ENCODE measurements around the gene LEF1.

LEF1 gene

DNA sequence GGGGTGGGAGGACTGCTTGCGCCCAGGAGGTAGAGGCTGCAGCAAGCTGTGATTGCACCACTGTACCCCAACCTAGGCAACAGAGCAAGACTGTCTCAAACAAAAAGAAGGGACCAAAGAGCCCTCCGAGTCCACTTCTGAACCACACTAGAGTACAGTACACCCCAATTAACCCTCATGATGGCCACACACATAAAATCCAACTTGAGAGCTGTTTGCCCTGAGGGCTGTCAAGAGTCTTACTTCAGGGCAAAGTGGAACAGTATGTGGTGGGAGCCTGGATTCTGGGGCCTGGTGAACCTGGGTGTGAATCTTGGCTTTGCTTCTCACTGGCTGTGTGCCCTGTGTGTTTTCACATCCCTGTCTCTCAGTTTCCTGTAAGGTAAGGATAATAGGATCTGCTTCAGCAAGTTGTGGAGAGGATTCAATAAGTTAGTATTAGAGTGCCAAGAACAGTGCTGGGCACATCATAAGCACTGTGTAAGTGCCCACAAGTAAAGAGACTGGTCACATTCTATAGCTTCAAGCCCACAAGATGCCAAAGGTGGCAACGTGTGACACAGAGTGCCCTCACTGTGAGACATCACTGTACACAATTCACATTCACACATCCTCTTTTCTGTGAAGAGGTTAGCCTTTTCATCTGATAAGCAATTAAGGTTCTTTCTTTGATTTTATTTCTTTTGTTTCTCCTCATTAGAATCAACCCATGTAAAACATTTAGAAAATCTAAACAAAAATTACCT lies 52.1 kb downstream of the LEF1 start:
- no peak for TF ChIP-seq CTCF (conservative IDR thresholded peaks at IDR 0.05; ENCODE audit: low read depth, low read length)
- DNase-seq (ENCODE audit: low read depth) = no peak
- no peak overlapping the region for H3K4me3 ChIP-seq (ENCODE audit: low read depth, low read length)

DNA sequence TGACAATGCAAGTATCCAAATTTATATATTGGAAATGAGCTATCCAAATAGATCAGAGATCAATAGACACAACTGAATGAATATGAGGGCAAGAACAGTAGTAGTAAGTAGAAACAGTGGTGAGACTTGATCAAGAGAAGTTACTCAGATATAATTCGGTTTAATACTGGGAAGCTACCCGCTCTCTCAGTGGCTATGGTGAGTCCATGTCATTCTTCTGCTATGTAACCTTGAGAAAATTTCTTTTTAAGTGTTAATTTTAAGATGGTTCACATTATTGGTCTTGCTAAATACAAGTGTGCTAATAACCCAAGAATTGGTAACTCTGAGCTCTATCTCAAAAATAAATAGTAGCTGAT lies 53.6 kb downstream of the LEF1 start:
- H3K4me3 ChIP-seq (ENCODE audit: low read depth, low read length) = no peak overlapping the region
- no peak for DNase-seq (ENCODE audit: low read depth)
- no peak for TF ChIP-seq CTCF (conservative IDR thresholded peaks at IDR 0.05; ENCODE audit: low read depth, low read length)

- TF ChIP-seq CTCF (conservative IDR thresholded peaks at IDR 0.05; ENCODE audit: low read depth, low read length) = no peak
- peak; percentile 40 for DNase-seq (ENCODE audit: low read depth)
- no peak overlapping the region for H3K4me3 ChIP-seq (ENCODE audit: low read depth, low read length)
These were observed 54.2 kb downstream of the LEF1 start for GRCh38 chr4:108114503-108114902.

DNA sequence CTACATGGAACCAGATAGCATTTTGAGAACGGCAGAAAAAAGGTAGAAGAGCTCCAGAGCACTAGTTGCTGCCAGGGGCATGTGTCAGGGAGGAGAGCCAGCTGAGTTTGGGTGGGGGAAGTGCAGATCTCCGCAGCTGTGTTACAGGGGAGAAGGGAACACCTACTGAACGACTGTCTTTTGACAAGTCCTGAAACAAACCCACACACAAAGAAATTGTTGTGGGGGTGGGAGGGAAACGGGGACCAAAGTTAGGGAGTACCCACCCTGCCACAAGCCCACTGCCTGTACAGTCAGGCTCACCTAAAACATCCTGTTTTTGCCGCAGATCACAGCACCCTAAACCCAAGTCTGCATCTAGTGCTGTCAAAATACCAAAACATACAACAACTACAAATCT lies 55.5 kb downstream of the LEF1 start:
- H3K4me3 ChIP-seq (ENCODE audit: low read depth, low read length) = no peak overlapping the region
- no peak for TF ChIP-seq CTCF (conservative IDR thresholded peaks at IDR 0.05; ENCODE audit: low read depth, low read length)

DNA sequence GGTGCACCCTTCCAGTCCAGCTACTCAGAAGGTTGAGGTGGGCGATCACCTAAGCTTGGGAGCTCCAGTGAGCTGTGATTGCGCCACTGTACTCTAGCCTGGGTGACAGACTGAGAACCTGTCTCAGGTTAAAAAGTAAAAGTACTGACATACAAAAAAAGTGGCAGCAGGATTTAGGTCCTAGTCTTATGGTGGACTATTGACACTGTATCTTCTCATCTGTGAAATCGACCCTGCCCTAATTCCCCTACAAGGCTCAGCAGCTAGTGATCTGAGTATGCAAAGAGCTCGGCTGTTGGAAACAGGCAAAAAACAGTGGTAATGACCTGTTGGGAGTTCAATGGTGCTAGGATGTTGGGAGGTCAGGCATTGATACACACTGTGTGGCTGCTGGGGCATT lies 57.0 kb downstream of the LEF1 start:
- no peak for TF ChIP-seq CTCF (conservative IDR thresholded peaks at IDR 0.05; ENCODE audit: low read depth, low read length)
- DNase-seq (ENCODE audit: low read depth) = no peak
- no peak overlapping the region for H3K4me3 ChIP-seq (ENCODE audit: low read depth, low read length)

More for the DNA sequence above, 55.5 kb downstream of the LEF1 start:
- DNase-seq (ENCODE audit: low read depth) = no peak

- DNase-seq (ENCODE audit: low read depth) = no peak
- H3K4me3 ChIP-seq (ENCODE audit: low read depth, low read length) = no peak overlapping the region
- TF ChIP-seq CTCF (conservative IDR thresholded peaks at IDR 0.05; ENCODE audit: low read depth, low read length) = no peak
These were observed 58.3 kb downstream of the LEF1 start for GRCh38 chr4:108110450-108110849.

GRCh38 chr4:108109997-108110416 lies 58.7 kb downstream of the LEF1 start:
- DNase-seq (ENCODE audit: low read depth) = no peak
- TF ChIP-seq CTCF (conservative IDR thresholded peaks at IDR 0.05; ENCODE audit: low read depth, low read length) = no peak
- H3K4me3 ChIP-seq (ENCODE audit: low read depth, low read length) = no peak overlapping the region
